H1 (cell line): ENCODE measurements around the gene PPIAL4G. TPM values are rescaled to one million over a fixed set of nuclear protein-coding genes. Genes with fewer than 3 reads are reported as not detected.

Experiments
- CTCF ChIA-PET: fragments of 300-600 bp; sonication (Branson Sonifier 250); formaldehyde crosslinking; loops from one replicate; lab custom pipeline; 2021; ENCODE audit not compliant: partially characterized antibody; lab: Charles Lee
- POLR2A ChIA-PET: fragments of 300-600 bp; sonication (Branson Sonifier 250); formaldehyde crosslinking; loops from one replicate; lab custom pipeline; 2021; ENCODE audit warnings: inconsistent platforms; ENCODE audit not compliant: partially characterized antibody; lab: Charles Lee
- DNase-seq, 2 experiments: peaks; one replicate each; pipeline versions ENCODE4 v3.0.0 to v3.0.0-alpha.2; 2010 to 2022; ENCODE audit warnings: low spot score in 2 of 2, low read depth in 1 of 2, mixed read lengths in 1 of 2
- FAIRE-seq: peaks from 2 replicates; lab custom pipeline; 2011; peaks lifted over from hg19 to GRCh38; lab: Jason Lieb, UNC
- H2AFZ ChIP-seq: 2 replicates; pipeline ENCODE4 v1.8.1; 2012; ENCODE audit warnings: low read length, inconsistent platforms
- H2AK5ac ChIP-seq: 2 replicates; pipeline ENCODE4 v1.6.1; 2013; ENCODE audit warnings: low read depth, low read length
- H2BK120ac ChIP-seq: replicated peaks from 2 replicates; pipeline ENCODE3; 2013; ENCODE audit warnings: low read depth, low read length, inconsistent platforms
- H2BK12ac ChIP-seq: 2 replicates; pipeline ENCODE4 v1.6.1; 2013; ENCODE audit warnings: low read depth, low read length
- H2BK15ac ChIP-seq: 2 replicates; pipeline ENCODE4 v1.6.1; 2013; ENCODE audit warnings: low read length
- H2BK20ac ChIP-seq: 2 replicates; pipeline ENCODE4 v1.6.1; 2013; ENCODE audit warnings: low read length
- H2BK5ac ChIP-seq: 2 replicates; pipeline ENCODE4 v1.6.1; 2013; ENCODE audit warnings: low read depth, low read length
- H3K14ac ChIP-seq: 2 replicates; pipeline ENCODE4 v1.6.1; 2013; ENCODE audit warnings: inconsistent platforms; ENCODE audit not compliant: insufficient read length
- H3K18ac ChIP-seq: 2 replicates; pipeline ENCODE4 v1.6.1; 2013; ENCODE audit warnings: low read length; ENCODE audit errors: extremely low read depth
- H3K23ac ChIP-seq: 2 replicates; pipeline ENCODE4 v1.6.1; 2013; ENCODE audit warnings: inconsistent platforms; ENCODE audit not compliant: insufficient read length
- H3K23me2 ChIP-seq: 2 replicates; pipeline ENCODE4 v1.6.1; 2013; ENCODE audit warnings: low read depth, low read length
- H3K27ac ChIP-seq: 2 replicates; pipeline ENCODE4 v1.6.1; 2011; ENCODE audit warnings: low read depth, low read length, inconsistent platforms
- H3K27me3 ChIP-seq, 4 experiments: replicated peaks in 1 of 4; 1 replicate in 1 of 4; 2 replicates in 3 of 4; pipeline versions ENCODE4 v1.6.1 to v1.8.1; 2011 to 2013; ENCODE audit warnings: low read length in 3 of 4, mild to moderate bottlenecking in 3 of 4, inconsistent platforms in 2 of 4, mixed read lengths in 2 of 4, moderate library complexity in 1 of 4; ENCODE audit not compliant: control insufficient read depth in 3 of 4, insufficient read depth in 3 of 4; ENCODE audit errors: extremely low read depth in 1 of 4
- H3K36me3 ChIP-seq, 4 experiments: 2 replicates each; pipeline versions ENCODE4 v1.6.1 to v1.8.1; 2011 to 2013; ENCODE audit warnings: mild to moderate bottlenecking in 4 of 4, low read length in 3 of 4, moderate library complexity in 2 of 4, control low read depth in 1 of 4, inconsistent platforms in 1 of 4; ENCODE audit not compliant: insufficient read depth in 4 of 4, control insufficient read depth in 2 of 4
- H3K4ac ChIP-seq: replicated peaks from 2 replicates; pipeline ENCODE3; 2013; ENCODE audit warnings: low read length, low read depth, mixed read lengths, inconsistent platforms; ENCODE audit not compliant: insufficient read length
- H3K4me1 ChIP-seq, 4 experiments: replicated peaks in 1 of 4; 1 replicate in 1 of 4; 2 replicates in 3 of 4; pipeline versions ENCODE4 v1.6.1 to v1.8.1; 2011 to 2013; ENCODE audit warnings: low read length in 3 of 4, inconsistent platforms in 2 of 4, mixed read lengths in 1 of 4; ENCODE audit not compliant: insufficient read depth in 4 of 4, control insufficient read depth in 3 of 4
- H3K4me2 ChIP-seq, 2 experiments: 2 replicates each; pipeline versions ENCODE4 v1.6.1 to v1.8.1; 2011 to 2013; ENCODE audit warnings: low read depth in 2 of 2, low read length in 2 of 2, control low read depth in 1 of 2, inconsistent platforms in 1 of 2, mild to moderate bottlenecking in 1 of 2; ENCODE audit not compliant: insufficient read depth in 1 of 2
- H3K4me3 ChIP-seq, 4 experiments: fragments of 200-600, 300-600 bp in 1 of 4; sonication (generic), shearing (Covaris generic), sonication (Bioruptor Twin) in 1 of 4; 2 replicates each; pipeline versions ENCODE4 v1.5.1 to v1.8.1; 2011 to 2016; ENCODE audit warnings: low read length in 4 of 4, low read depth in 3 of 4, control low read depth in 2 of 4, inconsistent platforms in 2 of 4, mild to moderate bottlenecking in 2 of 4, mixed read lengths in 1 of 4, moderate library complexity in 1 of 4; ENCODE audit not compliant: insufficient read depth in 2 of 4; ENCODE audit errors: extremely low read depth in 1 of 4
- H3K56ac ChIP-seq: replicated peaks from 2 replicates; pipeline ENCODE3; 2013; ENCODE audit warnings: low read depth, mild to moderate bottlenecking, mixed read lengths, low read length, inconsistent platforms; ENCODE audit not compliant: insufficient read length
- H3K79me1 ChIP-seq: 2 replicates; pipeline ENCODE4 v1.6.1; 2013; ENCODE audit warnings: low read depth, low read length, control low read depth
- H3K79me2 ChIP-seq, 2 experiments: 2 replicates each; pipeline versions ENCODE4 v1.6.1 to v1.8.1; 2012 to 2013; ENCODE audit warnings: low read length in 2 of 2, mild to moderate bottlenecking in 2 of 2, inconsistent platforms in 1 of 2; ENCODE audit not compliant: insufficient read depth in 2 of 2, control insufficient read depth in 1 of 2
- H3K9ac ChIP-seq, 4 experiments: replicated peaks in 1 of 4; 1 replicate in 1 of 4; 2 replicates in 3 of 4; pipeline versions ENCODE4 v1.6.1 to v1.8.1; 2011 to 2013; ENCODE audit warnings: low read depth in 3 of 4, low read length in 3 of 4, control low read depth in 2 of 4, mild to moderate bottlenecking in 2 of 4, moderate library complexity in 2 of 4, inconsistent platforms in 1 of 4; ENCODE audit errors: extremely low read depth in 1 of 4
- H3K9me3 ChIP-seq, 2 experiments: 2 replicates each; pipeline versions ENCODE4 v1.6.1 to v1.8.1; 2012 to 2013; ENCODE audit warnings: mild to moderate bottlenecking in 2 of 2, moderate library complexity in 2 of 2, control low read depth in 1 of 2, inconsistent platforms in 1 of 2, low read depth in 1 of 2, low read length in 1 of 2, mixed read lengths in 1 of 2; ENCODE audit not compliant: insufficient read depth in 2 of 2
- H4K20me1 ChIP-seq, 2 experiments: replicated peaks in 1 of 2; 2 replicates each; pipeline versions ENCODE3 to v1.8.1; 2011 to 2013; ENCODE audit warnings: inconsistent platforms in 2 of 2, low read length in 2 of 2, mild to moderate bottlenecking in 1 of 2; ENCODE audit not compliant: insufficient read depth in 2 of 2, control insufficient read depth in 1 of 2
- H4K5ac ChIP-seq: 2 replicates; pipeline ENCODE4 v1.6.1; 2013; ENCODE audit warnings: low read length, low read depth, mixed read lengths, inconsistent platforms; ENCODE audit not compliant: insufficient read length
- H4K8ac ChIP-seq: 2 replicates; pipeline ENCODE4 v1.8.0; 2013; ENCODE audit warnings: mild to moderate bottlenecking, moderate library complexity, low read length, inconsistent platforms; ENCODE audit not compliant: insufficient read depth; ENCODE audit errors: extremely low read depth
- H4K91ac ChIP-seq: replicated peaks from 2 replicates; pipeline ENCODE3; 2013; ENCODE audit warnings: low read length, mixed read lengths, inconsistent platforms; ENCODE audit not compliant: insufficient read length
- ASH2L ChIP-seq: fragments of 200-600, 300-600 bp; sonication (generic); IDR thresholded peaks from one replicate; pipeline ENCODE4 v1.7.1; 2017; ENCODE audit warnings: low read length
- JUN ChIP-seq: IDR thresholded peaks from 2 replicates; pipeline ENCODE4 v1.6.1; 2011; ENCODE audit warnings: low read depth, mild to moderate bottlenecking, improper control_type of control experiment, low read length
- SRF ChIP-seq: IDR thresholded peaks from 2 replicates; pipeline ENCODE4 v1.6.1; 2011; ENCODE audit warnings: mild to moderate bottlenecking, low read depth, low read length, moderate library complexity
- TCF12 ChIP-seq: IDR thresholded peaks from 2 replicates; pipeline ENCODE4 v1.6.1; 2011; ENCODE audit warnings: low read depth, mild to moderate bottlenecking, low read length
- WGBS, 2 experiments: shearing (Covaris generic) in 1 of 2; methylation state at CpG; one replicate each; pipeline versions ENCODE4 v1.1.6 to v1.1.7; 2013 to 2015; ENCODE audit warnings: low lambda C conversion rate in 2 of 2, mixed read lengths in 2 of 2, inconsistent platforms in 1 of 2, low coverage in 1 of 2, missing lambda C conversion rate in 1 of 2; ENCODE audit not compliant: insufficient replicate concordance in 2 of 2, insufficient coverage in 1 of 2, insufficient read length in 1 of 2; ENCODE audit errors: extremely low coverage in 1 of 2, missing lambda C conversion rate in 1 of 2; 5-methylcytosine and 5-hydroxymethylcytosine counted together
- polyA plus RNA-seq, 7 experiments: library from polyadenylated mRNA; depleted of rRNA in 3 of 7; stranded (reverse) in 5 of 7; unstranded in 2 of 7; fragments of >200 nt in 5 of 7; fragments of 200-250 nt in 2 of 7; gene quantifications; 1 replicate in 5 of 7; 2 replicates in 1 of 7; 4 replicates in 1 of 7; pipeline versions ENCODE4 v1.2.1 to v1.2.3, GENCODE V29; 2011 to 2013; ENCODE audit warnings: missing spikeins in 2 of 7, mixed read lengths in 2 of 7
- total RNA-seq: library from RNA; stranded (reverse); fragmentation: NEBNext Ultra II Directional; extraction: Animal tissue kit (Norgen Biotek cat#: 25700); gene quantifications from 2 replicates; pipeline ENCODE4 v1.2.1, GENCODE V29; 2021

The PPIAL4G gene
- total and polyA plus RNA-seq, 2 of the 8 experiments (the other 6 are each of a cell fraction or from before 2014, with no cell fraction given): not detected

DNA sequence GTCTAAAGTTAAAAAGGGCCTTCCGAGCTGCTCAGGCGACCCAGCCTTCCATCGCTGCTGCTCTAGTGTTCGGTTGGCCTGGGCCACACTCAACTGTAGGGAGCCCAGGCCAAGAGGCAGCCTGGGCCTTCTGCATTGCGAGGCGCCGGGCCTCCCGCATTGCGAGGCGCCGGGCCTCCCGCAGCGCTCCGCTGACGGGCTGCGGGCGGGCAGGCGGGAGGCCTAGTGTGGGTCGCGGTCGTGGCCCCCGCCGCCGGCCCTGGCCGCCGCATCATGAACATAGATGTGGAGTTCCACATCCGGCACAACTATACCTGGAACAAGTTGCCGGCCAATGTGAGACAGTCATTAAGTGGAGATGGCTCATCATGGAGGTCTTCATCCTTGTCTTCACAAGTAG is 48.3 kb downstream of the PPIAL4G start:
- Histone ChIP-seq H3K4ac (no peak overlapping the region), H3K14ac (no peak overlapping the region), H4K91ac (no peak overlapping the region), H3K4me2 (no peak overlapping the region), H3K79me1 (no peaks in the 10 kb centered on the region), H2BK120ac (no peak overlapping the region), H3K4me3 (no peak overlapping the region), H3K36me3 (peaks cover 0 to 8% (median 0%) of the 10 kb centered on the region in 4 experiments; a peak in 1 of 8 replicates), H4K20me1 (no peaks in the 10 kb centered on the region), H2AFZ (no peak overlapping the region), H3K23ac (no peak overlapping the region), H2BK15ac (no peak overlapping the region), H3K56ac (no peak overlapping the region), H3K79me2 (peaks cover 0 to 13% of the 10 kb centered on the region in 2 experiments; a peak in 2 of 4 replicates), H4K5ac (no peak overlapping the region), H3K9me3 (0 out of 4 replicates have a peak, but pooled peaks cover 0 to 3% of the 10 kb centered on the region in 2 experiments), H4K8ac (no peak overlapping the region), H2BK5ac (no peak overlapping the region), H3K23me2 (no peaks in the 10 kb centered on the region), H2BK12ac (no peak overlapping the region), H2BK20ac (no peak overlapping the region), H3K27me3 (no peaks in the 10 kb centered on the region), H2AK5ac (no peak overlapping the region), H3K9ac (no peak overlapping the region), H3K4me1 (peaks cover 0 to 9% (median 2%) of the 10 kb centered on the region in 4 experiments; a peak in 3 of 7 replicates), H3K27ac (no peak overlapping the region), H3K18ac (no peak overlapping the region)
- TF ChIP-seq JUN: no peak
- no peak for TF ChIP-seq SRF
- no peak for TF ChIP-seq ASH2L
- TF ChIP-seq TCF12: no peak
- DNase-seq: no peak
- 96% methylated on average over 28 of the region's 28 CpGs; no CpG with 5 or more reads in 1 of the 2 experiments for WGBS, 2 experiments
- FAIRE-seq: no peak
- ChIA-PET CTCF (interaction anchor here (0.7 kb wide), 1 partner anchor 63 kb away, joined by 3 read pairs; no protein-coding TSS in a partner anchor), POLR2A (no interaction called here)
